22Rv1 (cell line): ENCODE results near the gene CPNE2.

Experiments used
- ZFX ChIP-seq: fragments of 450-650 bp; IDR thresholded peaks from 2 replicates; pipeline ENCODE4 v1.6.1; 2017; ENCODE audit warnings: antibody characterized with exemption, borderline replicate concordance
- TF ChIP-seq, protein P1 (sequence below): fragments of 450-650 bp; IDR thresholded peaks from 2 replicates; pipeline ENCODE4 v1.5.1; 2017; ENCODE audit warnings: mild to moderate bottlenecking

DNA sequence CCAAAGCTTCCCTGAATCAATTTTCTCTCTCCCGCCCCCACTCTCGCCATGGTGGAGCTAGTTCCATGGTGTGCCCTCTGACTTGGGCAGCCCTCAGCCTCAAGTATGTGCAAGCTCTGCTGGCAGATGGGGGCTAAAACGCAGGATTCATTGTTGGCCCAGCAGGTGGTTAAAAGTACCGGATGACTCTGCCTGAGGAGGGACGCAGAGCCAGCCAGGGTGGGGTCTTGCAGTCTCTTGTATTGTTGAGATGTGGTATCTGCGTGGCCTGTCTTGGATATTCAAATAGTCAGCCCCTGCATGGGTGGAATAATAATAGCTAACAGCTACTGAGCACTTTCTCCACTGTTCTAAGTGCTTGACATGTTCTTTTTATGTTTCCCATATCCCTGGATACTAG lies 36.7 kb upstream of the CPNE2 start:
- TF ChIP-seq, protein P1, sequence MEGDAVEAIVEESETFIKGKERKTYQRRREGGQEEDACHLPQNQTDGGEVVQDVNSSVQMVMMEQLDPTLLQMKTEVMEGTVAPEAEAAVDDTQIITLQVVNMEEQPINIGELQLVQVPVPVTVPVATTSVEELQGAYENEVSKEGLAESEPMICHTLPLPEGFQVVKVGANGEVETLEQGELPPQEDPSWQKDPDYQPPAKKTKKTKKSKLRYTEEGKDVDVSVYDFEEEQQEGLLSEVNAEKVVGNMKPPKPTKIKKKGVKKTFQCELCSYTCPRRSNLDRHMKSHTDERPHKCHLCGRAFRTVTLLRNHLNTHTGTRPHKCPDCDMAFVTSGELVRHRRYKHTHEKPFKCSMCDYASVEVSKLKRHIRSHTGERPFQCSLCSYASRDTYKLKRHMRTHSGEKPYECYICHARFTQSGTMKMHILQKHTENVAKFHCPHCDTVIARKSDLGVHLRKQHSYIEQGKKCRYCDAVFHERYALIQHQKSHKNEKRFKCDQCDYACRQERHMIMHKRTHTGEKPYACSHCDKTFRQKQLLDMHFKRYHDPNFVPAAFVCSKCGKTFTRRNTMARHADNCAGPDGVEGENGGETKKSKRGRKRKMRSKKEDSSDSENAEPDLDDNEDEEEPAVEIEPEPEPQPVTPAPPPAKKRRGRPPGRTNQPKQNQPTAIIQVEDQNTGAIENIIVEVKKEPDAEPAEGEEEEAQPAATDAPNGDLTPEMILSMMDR, result no peak
- TF ChIP-seq ZFX, result no peak
